Activated T-cell treated with anti-CD3 and anti-CD28 coated beads for 24 hours (primary cell): ENCODE data around the gene GRPEL2.
"Not testable (repeated sequence)": the region's sequence is repeated elsewhere in the genome, so short reads cannot be mapped to it uniquely, and the experiment has no call there.

ENCODE experiments used
- DNase-seq: peaks from one replicate; pipeline ENCODE4 v3.0.0-alpha.2; 2020; ENCODE audit warnings: low read depth

GRPEL2 gene

GRCh38 chr5:149398747-149399266 is 53.5 kb downstream of the GRPEL2 start:
- not testable (repeated sequence) for DNase-seq

- DNase-seq = no peak
Measured at GRCh38 chr5:149399775-149400174, 54.5 kb downstream of the GRPEL2 start.

GRCh38 chr5:149400304-149400703 is 55.0 kb downstream of the GRPEL2 start:
- no peak for DNase-seq

GRCh38 chr5:149401051-149401450 is 55.8 kb downstream of the GRPEL2 start:
- no peak for DNase-seq

- DNase-seq = no peak
Measured at GRCh38 chr5:149402291-149402690, 57.0 kb downstream of the GRPEL2 start.
